Activated naive CD4-positive, alpha-beta T cell treated with anti-CD3 and anti-CD28 coated beads, Interleukin-2, amount 50 U/mL, for 24 hours (primary cell): ENCODE results near the gene STX8.

Experiments
- H3K27ac Mint-ChIP-seq: one replicate; pipeline ENCODE4 v1.8.0; 2021; ENCODE audit warnings: mild to moderate bottlenecking, mixed read lengths
- H3K27me3 Mint-ChIP-seq: one replicate; pipeline ENCODE4 v1.8.0; 2021; ENCODE audit warnings: mixed read lengths
- H3K36me3 Mint-ChIP-seq: one replicate; pipeline ENCODE4 v1.8.0; 2021; ENCODE audit warnings: mixed read lengths
- H3K4me1 Mint-ChIP-seq: one replicate; pipeline ENCODE4 v1.8.0; 2021; ENCODE audit warnings: mixed read lengths
- H3K4me3 Mint-ChIP-seq: one replicate; pipeline ENCODE4 v1.8.0; 2021; ENCODE audit warnings: mild to moderate bottlenecking, mixed read lengths
- H3K9me3 Mint-ChIP-seq: one replicate; pipeline ENCODE4 v1.8.0; 2021; ENCODE audit warnings: mixed read lengths

STX8 gene

DNA sequence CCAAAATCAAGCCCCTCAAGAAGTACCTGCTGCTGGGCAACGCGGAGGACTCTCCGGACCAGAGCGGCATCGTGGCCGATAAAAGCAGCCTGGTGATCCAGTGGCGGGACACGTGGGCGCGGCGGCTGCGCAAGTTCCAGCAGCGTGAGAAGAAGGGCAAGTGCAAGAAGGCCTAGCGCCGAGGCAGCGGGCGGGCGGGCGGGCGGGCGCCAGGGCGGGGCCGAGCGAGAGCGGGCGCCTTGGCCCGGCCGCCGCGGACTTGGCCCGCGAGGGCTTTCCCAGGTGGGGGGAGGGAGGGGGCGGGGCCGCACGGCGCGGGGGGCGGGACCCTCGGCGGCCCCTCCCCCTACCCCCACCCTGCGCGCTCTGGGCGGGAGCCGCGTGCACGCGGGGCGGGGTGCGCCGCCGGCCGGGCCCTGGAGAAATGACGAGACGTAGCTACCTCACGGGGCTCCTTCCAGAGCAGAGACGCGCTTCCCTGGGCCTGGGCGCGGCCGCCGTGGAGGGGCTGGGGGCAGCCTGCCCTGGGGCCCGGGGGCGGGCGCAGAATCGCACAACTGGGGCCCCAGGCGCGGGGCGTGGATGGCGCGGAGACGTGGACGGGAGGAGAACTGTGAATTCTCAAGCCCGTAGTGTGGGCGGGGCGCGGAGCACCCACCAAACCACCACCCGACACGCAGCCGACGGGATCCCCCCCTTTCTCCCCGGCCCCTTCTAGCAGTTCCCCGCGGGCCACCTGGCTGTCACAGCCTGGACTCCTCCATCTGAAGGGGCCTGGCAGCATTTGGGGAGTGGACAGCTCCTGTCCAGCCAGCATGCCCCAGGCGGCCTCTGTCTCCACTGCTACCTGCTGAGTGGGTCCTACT, 335.6 kb downstream of the STX8 start:
- H3K4me3 Mint-ChIP-seq = peak overlapping the region; percentile 80
- peak overlapping the region; percentile 17 for H3K27ac Mint-ChIP-seq
- no peaks in the 10 kb centered on the region for H3K9me3 Mint-ChIP-seq

DNA sequence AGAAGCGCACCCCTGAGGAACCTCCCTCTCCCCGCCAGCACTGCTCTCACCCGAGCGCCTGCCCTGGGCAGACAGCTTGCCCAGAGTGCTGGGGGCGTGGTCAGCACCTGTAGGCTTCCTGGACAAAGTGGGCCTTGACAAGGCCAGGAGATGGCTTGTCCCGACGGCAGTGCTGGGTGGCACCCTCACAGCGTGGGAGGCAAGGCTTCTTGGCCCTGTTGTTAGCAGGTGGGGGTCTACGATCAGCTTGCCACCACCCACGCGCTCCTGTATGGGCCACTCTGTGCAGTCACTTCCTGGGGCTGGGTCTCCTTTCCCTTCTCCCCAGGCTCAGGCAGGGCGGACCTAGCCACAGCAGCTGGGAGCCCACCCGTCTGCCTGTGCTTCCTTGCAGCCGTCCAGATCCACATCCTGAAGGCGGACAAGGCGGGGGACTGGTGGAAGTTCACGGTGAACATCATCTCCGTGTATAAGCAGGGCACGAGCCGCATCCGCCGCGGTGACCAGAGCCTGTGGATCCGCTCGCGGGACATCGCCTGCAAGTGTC, 336.3 kb downstream of the STX8 start:
- Mint-ChIP-seq H3K4me3 (peak overlapping the region; percentile 80), H3K36me3 (no peaks in the 10 kb centered on the region), H3K27me3 (no peaks in the 10 kb centered on the region), H3K27ac (peak overlapping the region; percentile 17), H3K9me3 (no peaks in the 10 kb centered on the region), H3K4me1 (peaks cover 9% of the 10 kb centered on the region)

More for the DNA sequence above, 335.6 kb downstream of the STX8 start:
- Mint-ChIP-seq H3K27me3 (no peaks in the 10 kb centered on the region), H3K4me1 (peaks cover 9% of the 10 kb centered on the region), H3K36me3 (no peaks in the 10 kb centered on the region)

DNA sequence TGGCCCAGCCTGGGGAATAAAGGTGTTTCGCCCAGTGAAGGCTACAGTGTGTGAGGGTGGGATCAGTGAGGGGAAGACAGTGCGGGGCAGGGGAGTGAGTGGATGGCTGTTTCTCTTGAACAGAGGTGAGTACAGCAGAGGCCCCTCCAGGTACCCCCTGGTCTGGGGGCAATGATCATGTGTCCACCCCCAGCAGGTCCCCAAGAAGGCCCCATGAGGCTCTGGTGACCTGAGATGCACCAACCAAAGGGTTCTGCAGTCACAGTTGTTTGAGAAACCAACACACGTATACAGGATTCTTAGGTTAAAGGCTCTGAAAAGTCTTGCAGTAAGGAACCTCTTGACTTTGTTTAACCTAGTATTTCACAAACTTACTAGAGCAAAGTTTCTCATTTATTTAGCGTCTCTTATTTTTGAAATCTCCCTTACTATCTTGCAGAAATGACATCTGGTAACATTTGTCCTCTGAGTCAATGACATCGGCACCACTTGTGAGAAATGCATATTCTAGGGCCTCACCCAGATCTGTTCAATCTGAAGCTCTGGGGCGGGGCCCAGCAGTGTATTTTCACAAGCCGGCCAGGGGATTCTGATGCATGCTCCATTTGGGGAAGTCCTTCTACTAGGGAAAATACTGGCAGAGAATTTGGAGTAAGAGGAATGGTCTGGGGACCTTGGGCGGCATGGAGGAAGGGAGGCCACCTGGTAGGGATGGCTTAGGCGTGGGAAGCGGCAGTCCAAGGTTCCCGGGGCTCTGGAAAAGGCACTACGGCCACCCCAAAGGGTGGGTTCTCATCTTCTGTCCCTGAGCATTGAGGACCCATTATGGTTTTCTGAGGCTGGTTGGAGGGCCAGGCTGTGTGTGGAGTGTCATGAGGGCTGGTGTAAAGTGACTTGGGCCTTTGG, 337.0 kb downstream of the STX8 start:
- H3K27ac Mint-ChIP-seq = no peak overlapping the region
- H3K36me3 Mint-ChIP-seq = no peaks in the 10 kb centered on the region
- peaks cover 1% of the 10 kb centered on the region for H3K27me3 Mint-ChIP-seq
- peaks cover 9% of the 10 kb centered on the region for H3K4me1 Mint-ChIP-seq
- peak overlapping the region; percentile 80 for H3K4me3 Mint-ChIP-seq
- no peaks in the 10 kb centered on the region for H3K9me3 Mint-ChIP-seq

DNA sequence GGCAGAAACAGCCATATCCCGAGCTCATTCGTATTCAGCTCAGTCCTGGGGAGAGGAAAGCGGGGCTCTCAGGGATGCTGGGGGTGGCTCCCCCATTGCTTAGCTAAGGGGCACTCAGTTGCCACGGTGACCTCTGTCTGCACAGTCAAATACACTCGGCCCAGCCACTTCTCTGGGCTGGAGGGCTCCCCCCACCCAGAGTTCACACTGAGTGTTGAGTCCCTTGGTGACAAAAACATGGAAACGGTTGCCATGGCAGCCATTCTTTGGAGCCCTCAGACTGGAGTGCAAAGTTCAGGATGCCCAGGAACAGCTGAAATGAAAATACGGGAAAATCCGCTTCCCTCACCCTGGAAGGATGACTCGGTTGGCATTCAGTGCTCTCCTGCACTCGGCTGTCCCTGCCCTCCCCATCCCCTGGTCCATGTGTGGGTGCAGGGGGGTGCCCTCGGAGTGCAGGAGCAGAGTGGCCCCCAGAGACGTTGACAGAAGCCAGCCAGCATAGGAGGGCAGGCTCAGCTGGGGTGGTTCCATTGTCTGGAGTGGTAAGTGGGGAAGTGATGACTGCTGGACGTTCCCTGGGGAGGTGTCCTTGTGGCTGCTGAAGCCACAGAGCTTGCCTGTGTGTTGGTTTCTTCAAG, 337.8 kb downstream of the STX8 start:
- H3K4me3 Mint-ChIP-seq = no peak overlapping the region
- H3K9me3 Mint-ChIP-seq = no peaks in the 10 kb centered on the region
- peaks cover 3% of the 10 kb centered on the region for H3K27me3 Mint-ChIP-seq
- H3K27ac Mint-ChIP-seq = no peak overlapping the region
- H3K4me1 Mint-ChIP-seq = peaks cover 9% of the 10 kb centered on the region
- no peaks in the 10 kb centered on the region for H3K36me3 Mint-ChIP-seq

DNA sequence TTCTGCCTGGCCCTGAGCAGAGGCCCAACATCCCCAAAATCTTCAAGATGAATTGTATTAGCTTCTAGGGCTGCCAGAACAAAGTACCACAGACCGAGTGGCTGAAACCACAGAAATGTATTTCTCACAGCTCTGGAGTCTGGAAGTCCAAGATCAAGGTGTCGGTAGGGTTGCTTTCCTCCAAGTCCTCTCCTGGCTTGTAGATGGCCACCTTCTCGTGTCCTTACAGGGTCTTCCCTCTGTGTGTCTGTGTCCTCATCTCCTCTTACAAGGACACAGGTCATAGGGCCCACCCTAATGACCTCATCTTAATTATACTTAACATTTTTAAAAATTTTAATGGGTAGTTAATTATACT, 338.6 kb downstream of the STX8 start:
- Mint-ChIP-seq H3K4me1 (peaks cover 9% of the 10 kb centered on the region), H3K9me3 (no peaks in the 10 kb centered on the region)

DNA sequence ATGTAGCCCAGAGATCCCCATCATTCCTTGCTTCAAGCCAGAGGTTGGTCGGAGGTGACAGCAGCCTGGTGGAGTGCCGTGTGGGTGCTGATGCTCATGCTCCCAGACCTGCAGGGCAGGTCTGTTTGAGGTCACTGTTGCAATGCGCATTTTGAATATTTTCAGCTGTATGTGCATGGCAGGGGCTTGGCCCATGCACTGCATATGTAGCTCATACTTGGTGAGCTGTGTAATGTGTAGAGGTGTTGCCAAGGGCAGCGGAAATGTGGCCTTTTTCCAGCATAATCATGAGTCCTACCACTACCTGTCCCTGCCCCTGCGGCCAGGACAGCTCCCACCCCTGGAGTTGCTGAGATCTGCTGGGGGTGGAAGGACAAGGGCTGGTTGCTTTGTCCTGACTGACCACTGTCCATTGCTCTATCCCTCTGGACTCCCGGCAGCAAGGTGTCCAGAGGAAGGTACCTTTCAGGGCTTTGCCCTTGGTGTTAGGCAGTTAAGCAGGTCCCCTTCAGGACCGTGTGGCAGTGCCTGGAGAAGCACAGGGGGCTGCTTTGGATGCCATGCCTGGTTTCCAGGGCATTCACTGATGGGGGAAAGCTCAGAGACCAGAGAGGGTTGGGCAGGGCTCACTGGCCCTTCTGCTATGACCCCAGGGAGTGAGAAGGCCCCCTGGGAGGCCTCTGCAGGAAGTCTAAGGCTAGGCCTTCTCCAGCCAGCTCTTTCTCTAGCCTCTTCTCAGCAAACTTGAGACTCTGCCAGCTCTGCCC, 339.2 kb downstream of the STX8 start:
- no peaks in the 10 kb centered on the region for H3K36me3 Mint-ChIP-seq
- no peak overlapping the region for H3K4me3 Mint-ChIP-seq
- no peak overlapping the region for H3K27ac Mint-ChIP-seq
- no peaks in the 10 kb centered on the region for H3K9me3 Mint-ChIP-seq
- peaks cover 3% of the 10 kb centered on the region for H3K27me3 Mint-ChIP-seq
- H3K4me1 Mint-ChIP-seq = peaks cover 9% of the 10 kb centered on the region

More for the DNA sequence above, 338.6 kb downstream of the STX8 start:
- no peak overlapping the region for H3K27ac Mint-ChIP-seq
- H3K36me3 Mint-ChIP-seq = no peaks in the 10 kb centered on the region
- H3K4me3 Mint-ChIP-seq = no peak overlapping the region
- peaks cover 3% of the 10 kb centered on the region for H3K27me3 Mint-ChIP-seq

DNA sequence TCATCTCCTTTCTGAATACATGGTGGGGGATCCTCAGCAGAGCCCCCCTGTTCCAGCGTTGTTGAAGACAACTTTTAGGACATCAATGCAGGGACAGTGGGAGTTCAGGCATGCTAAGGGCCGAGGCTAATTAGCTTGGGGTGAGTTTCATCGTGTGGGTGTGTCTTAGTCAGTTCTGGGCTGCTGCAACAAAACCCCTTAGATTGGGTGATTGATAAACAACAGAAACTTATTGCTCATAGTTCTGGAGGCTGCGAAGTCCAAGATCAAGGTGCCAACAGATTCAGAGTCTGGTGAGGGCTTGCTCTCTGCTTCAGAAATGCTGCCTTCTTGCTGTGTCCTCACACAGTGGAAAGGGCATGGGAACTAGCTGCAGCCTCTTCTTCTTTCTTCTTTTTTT, 340.3 kb downstream of the STX8 start:
- Mint-ChIP-seq H3K4me1 (peaks cover 9% of the 10 kb centered on the region), H3K4me3 (no peak overlapping the region), H3K36me3 (no peaks in the 10 kb centered on the region), H3K9me3 (no peaks in the 10 kb centered on the region), H3K27me3 (peaks cover 3% of the 10 kb centered on the region), H3K27ac (no peak overlapping the region)

DNA sequence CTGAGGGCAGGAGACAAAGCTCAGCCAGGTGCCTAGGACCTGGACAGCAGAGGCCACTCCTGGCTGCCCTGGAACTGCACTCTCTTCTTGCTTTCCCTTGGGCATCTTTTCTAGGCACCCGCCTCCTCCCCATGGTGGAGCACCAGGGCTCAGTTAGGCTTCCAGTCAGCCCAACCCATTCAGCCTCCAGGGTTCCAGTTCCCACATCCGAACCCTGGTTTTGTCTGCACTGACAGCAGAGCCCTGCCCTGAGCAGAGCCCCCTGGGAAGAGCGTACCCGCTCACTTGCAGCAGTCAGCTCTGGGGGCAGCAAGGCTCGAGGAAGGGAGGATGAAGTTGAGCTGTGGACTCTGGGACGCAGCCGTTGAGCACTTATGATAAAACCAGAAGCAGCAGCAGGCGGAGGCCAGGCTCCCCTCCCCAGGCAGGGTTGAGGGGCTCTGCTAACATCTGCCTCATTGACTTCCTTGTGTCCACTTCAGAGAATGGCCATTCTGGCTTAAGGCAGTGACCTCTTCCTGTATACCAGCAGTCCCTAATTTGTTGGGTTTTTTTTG, 341.2 kb downstream of the STX8 start:
- Mint-ChIP-seq H3K4me1 (peaks cover 9% of the 10 kb centered on the region), H3K27me3 (peaks cover 3% of the 10 kb centered on the region)

DNA sequence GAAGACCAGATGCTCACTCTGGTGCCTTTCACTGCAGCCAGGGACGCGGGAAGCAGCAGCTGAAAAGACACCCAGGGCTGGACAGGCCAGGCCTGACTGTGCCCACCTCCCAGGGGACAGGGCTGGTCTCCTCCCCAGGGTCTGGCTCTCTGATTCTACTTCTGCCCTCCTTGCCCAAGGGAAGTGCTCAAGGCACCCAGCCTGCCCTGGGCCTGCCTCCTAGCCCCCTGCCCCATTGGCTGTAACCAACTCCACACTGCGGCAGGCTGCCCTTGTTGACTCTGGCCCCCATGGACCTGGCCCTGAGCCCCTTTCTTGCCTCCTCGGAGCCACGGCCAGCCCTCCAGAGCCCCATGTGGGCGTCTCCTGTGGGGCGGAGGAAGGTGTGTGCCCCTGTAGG, 341.9 kb downstream of the STX8 start:
- H3K9me3 Mint-ChIP-seq = no peaks in the 10 kb centered on the region
- no peak overlapping the region for H3K27ac Mint-ChIP-seq
- H3K4me3 Mint-ChIP-seq = no peak overlapping the region
- H3K4me1 Mint-ChIP-seq = peaks cover 2% of the 10 kb centered on the region
- H3K36me3 Mint-ChIP-seq = no peaks in the 10 kb centered on the region
- peaks cover 3% of the 10 kb centered on the region for H3K27me3 Mint-ChIP-seq

More for the DNA sequence above, 341.2 kb downstream of the STX8 start:
- Mint-ChIP-seq H3K4me3 (no peak overlapping the region), H3K36me3 (no peaks in the 10 kb centered on the region), H3K9me3 (no peaks in the 10 kb centered on the region), H3K27ac (no peak overlapping the region)

DNA sequence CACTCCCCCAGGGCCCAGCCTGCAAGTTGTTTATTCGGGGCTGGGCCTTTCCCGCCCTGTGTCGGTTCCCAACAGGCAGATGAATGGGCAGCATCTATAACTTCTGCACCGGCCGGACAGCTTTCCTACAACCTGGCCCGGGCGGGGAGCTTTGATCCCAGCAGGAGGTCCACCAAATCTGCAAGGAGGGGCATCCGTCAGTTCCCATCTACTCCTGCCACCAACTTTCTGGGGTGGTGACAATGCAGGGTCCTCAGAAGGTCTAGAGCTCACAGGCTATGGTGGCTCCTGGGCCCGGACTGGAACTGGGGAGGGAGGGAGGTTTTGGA, 342.4 kb downstream of the STX8 start:
- H3K4me3 Mint-ChIP-seq = no peak overlapping the region
- no peak overlapping the region for H3K27ac Mint-ChIP-seq
- peaks cover 3% of the 10 kb centered on the region for H3K27me3 Mint-ChIP-seq
- H3K9me3 Mint-ChIP-seq = no peaks in the 10 kb centered on the region
- no peaks in the 10 kb centered on the region for H3K36me3 Mint-ChIP-seq
- no peaks in the 10 kb centered on the region for H3K4me1 Mint-ChIP-seq

DNA sequence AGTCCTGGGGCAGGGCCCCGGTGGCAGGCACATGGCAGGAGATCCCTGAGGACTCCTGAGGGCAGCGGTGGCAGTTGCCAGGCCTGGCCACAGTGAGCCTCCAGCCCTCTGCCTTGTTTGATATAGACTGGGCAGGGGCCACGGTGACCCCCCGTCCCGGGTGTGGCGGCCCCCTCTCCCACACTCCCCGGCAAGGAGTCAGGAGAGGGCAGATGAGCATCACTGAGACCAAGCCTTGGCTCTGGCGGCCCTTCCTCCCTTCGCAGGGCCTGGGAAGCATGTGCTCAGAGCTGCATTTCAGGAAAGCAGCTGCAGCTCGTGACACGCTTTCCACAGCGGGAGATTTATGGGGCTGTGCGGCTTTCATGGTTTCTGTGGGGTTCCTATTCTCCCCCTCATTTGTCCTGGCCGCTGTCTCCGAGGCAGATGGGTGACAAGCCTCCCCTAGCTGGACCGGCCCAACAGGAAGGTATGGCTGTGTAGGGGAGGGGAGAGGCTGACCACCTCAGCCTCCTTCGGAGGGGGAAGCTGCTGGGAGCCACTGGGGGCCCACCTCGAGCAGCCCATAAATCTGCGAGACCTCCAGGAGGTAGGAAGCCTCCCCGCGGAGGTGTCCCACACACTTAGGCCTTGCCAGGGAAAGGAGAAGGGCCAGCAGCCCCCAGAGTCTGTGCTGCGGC, 342.9 kb downstream of the STX8 start:
- Mint-ChIP-seq H3K9me3 (no peaks in the 10 kb centered on the region), H3K27me3 (peaks cover 3% of the 10 kb centered on the region), H3K36me3 (no peaks in the 10 kb centered on the region), H3K27ac (no peak overlapping the region), H3K4me1 (no peaks in the 10 kb centered on the region), H3K4me3 (no peak overlapping the region)

DNA sequence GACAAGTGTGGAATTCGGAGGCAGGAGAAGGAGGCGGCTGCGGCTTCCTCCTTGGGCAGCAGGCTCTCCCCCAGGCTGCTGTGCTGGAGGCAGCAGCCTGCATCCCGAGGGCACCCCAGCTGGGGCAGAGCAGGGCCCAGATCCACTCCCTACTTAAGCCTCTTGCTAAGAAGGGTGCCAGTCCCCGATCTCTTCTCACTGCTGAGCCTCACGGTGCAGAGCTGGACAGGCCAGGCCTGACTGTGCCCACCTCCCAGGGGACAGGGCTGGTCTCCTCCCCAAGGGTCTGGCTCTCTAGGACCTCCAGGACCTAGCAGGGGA, 343.5 kb downstream of the STX8 start:
- no peak overlapping the region for H3K4me3 Mint-ChIP-seq
- no peak overlapping the region for H3K27ac Mint-ChIP-seq
- H3K9me3 Mint-ChIP-seq = no peaks in the 10 kb centered on the region
- H3K36me3 Mint-ChIP-seq = no peaks in the 10 kb centered on the region
- peaks cover 3% of the 10 kb centered on the region for H3K27me3 Mint-ChIP-seq
- no peaks in the 10 kb centered on the region for H3K4me1 Mint-ChIP-seq

DNA sequence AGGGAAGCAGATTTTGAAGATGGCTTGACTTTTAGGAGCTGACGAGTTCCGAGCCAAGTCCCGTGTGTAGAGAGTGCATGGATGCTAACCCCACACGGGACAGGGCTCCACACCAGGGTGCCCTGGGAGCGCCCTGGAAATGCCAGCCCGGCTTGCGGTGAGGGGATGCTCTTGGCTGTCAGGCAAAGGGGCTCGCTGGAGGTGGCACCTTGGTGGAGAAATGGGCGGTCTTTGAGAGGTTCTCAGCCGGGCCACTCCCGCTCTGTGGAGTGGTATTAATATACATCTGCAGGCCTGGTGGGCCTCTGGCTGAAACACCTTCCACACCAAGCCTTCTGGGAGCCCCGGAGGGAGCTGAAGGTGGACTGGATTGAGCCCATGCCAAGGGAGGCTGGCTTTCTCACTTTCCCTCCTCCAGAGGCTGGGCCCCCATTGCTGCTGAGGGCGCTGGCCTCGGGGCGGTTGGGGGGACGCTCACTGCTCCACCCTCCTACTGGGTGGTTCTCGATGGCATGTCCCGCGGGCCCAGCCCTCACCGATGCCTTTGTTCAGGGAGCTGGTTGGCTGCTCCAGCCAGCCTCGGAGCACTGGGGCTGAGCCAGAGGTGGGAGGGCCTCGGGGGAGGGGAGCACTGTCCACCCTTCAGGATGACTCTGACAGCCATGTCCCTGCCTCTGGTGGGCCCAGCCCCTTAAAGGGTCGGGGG, 344.0 kb downstream of the STX8 start:
- Mint-ChIP-seq H3K27me3 (peaks cover 3% of the 10 kb centered on the region), H3K4me3 (no peak overlapping the region), H3K4me1 (no peaks in the 10 kb centered on the region), H3K36me3 (no peaks in the 10 kb centered on the region), H3K27ac (no peak overlapping the region), H3K9me3 (no peaks in the 10 kb centered on the region)

DNA sequence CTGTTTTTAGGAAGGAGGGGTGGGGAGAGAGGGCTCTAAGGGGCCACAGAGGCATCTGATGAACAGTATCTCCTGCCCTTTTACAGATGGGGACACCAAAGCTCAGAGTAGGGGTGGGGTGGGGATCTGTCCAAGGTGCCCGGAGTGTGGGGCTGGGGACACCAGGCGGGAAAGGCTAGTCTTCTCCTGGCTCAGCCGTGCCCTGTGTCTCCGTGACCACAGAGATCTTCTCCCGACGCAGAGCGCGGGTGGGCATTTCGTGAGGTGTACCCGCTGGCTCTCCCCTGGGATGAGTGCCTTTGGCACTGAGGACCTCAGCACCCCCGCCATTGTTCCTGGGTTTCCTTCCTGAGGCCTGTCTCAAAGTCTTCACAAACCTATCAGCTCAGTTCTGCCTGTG, 344.8 kb downstream of the STX8 start:
- Mint-ChIP-seq H3K27ac (no peak overlapping the region), H3K27me3 (peaks cover 3% of the 10 kb centered on the region), H3K36me3 (no peaks in the 10 kb centered on the region), H3K4me1 (no peaks in the 10 kb centered on the region), H3K4me3 (no peak overlapping the region), H3K9me3 (no peaks in the 10 kb centered on the region)
